Activated CD4-positive, alpha-beta memory T cell treated with anti-CD3 and anti-CD28 coated beads, Interleukin-2, amount 10 ng/mL, durations not matched to agents 7 days and 5 days (primary cell): ENCODE measurements around the gene SLCO2A1. TPM values are rescaled to one million over a fixed set of nuclear protein-coding genes. Genes with fewer than 3 reads are reported as not detected.

Experiments used
- CTCF ChIA-PET: fragments of 350-600 bp; sonication (Branson Sonifier 250); formaldehyde crosslinking; loops from one replicate; lab custom pipeline; 2021; ENCODE audit warnings: antibody characterized with exemption, inconsistent platforms; lab: Charles Lee
- POLR2A ChIA-PET: fragments of 350-600 bp; sonication (Branson Sonifier 250); formaldehyde crosslinking; loops from one replicate; lab custom pipeline; 2021; ENCODE audit warnings: antibody characterized with exemption; lab: Charles Lee
- DNase-seq: peaks from one replicate; pipeline ENCODE4 v3.0.0-alpha.2; 2020
- H3K27ac Mint-ChIP-seq: one replicate; pipeline ENCODE4 v1.8.0; 2021; ENCODE audit warnings: mild to moderate bottlenecking, mixed read lengths
- H3K27me3 Mint-ChIP-seq: one replicate; pipeline ENCODE4 v1.8.0; 2021; ENCODE audit warnings: mixed read lengths
- H3K36me3 Mint-ChIP-seq: one replicate; pipeline ENCODE4 v1.8.0; 2021; ENCODE audit warnings: low read depth, mixed read lengths
- H3K4me1 Mint-ChIP-seq: one replicate; pipeline ENCODE4 v1.8.0; 2021; ENCODE audit warnings: mixed read lengths
- H3K4me3 Mint-ChIP-seq: one replicate; pipeline ENCODE4 v1.8.0; 2021; ENCODE audit warnings: mild to moderate bottlenecking, mixed read lengths
- H3K9me3 Mint-ChIP-seq: one replicate; pipeline ENCODE4 v1.8.0; 2021; ENCODE audit warnings: mixed read lengths
- total RNA-seq, 2 experiments: library from RNA; stranded (reverse); gene quantifications; one replicate each; pipeline ENCODE4 v1.2.3, GENCODE V29; 2021

SLCO2A1 gene
- total RNA-seq, 2 experiments from 2014 or later: not detected

- CTCF ChIA-PET: no interaction called here
- no peaks in the 10 kb centered on the region for H3K9me3 Mint-ChIP-seq
- no peak overlapping the region for H3K27ac Mint-ChIP-seq
- no peak overlapping the region for H3K4me3 Mint-ChIP-seq
- H3K4me1 Mint-ChIP-seq: peaks cover 4% of the 10 kb centered on the region
- DNase-seq: no peak
- POLR2A ChIA-PET: interaction anchor here (1.3 kb wide), 1 partner anchor 14 kb away, joined by 3 read pairs; no protein-coding TSS in a partner anchor
- peaks cover 36% of the 10 kb centered on the region for H3K27me3 Mint-ChIP-seq
- H3K36me3 Mint-ChIP-seq: no peaks in the 10 kb centered on the region
These were observed 137.9 kb downstream of the SLCO2A1 start for GRCh38 chr3:133891662-133892378.

GRCh38 chr3:133890972-133891644 lies 138.6 kb downstream of the SLCO2A1 start:
- Mint-ChIP-seq H3K4me3 (no peak overlapping the region), H3K36me3 (no peaks in the 10 kb centered on the region), H3K9me3 (no peaks in the 10 kb centered on the region), H3K27me3 (peaks cover 29% of the 10 kb centered on the region), H3K4me1 (peaks cover 2% of the 10 kb centered on the region), H3K27ac (no peak overlapping the region)
- ChIA-PET CTCF (no interaction called here), POLR2A (interaction anchor here (1.3 kb wide), 1 partner anchor 15 kb away, joined by 3 read pairs; no protein-coding TSS in a partner anchor)
- DNase-seq: no peak

DNA sequence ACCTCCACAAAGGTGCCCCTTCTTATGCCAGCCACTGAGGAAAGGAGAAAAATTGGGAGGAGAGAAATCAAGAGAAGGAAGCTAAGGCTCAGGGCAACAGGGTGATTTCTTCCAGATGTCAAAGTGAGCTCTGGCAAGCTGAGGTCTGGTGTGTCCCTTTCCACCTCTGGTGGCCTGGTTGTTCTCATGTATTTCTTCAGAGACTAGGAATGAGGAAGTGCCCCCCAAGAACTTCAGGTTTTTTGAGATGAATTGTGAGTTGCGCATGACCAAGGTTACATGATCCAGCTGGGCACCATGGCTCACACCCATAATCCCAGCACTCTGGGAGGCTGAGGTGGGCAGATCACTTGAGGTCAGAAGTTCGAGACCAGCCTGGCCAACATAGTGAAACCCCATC lies 139.7 kb downstream of the SLCO2A1 start:
- DNase-seq: no peak
- Mint-ChIP-seq H3K4me3 (no peak overlapping the region), H3K9me3 (no peaks in the 10 kb centered on the region), H3K27ac (no peak overlapping the region), H3K4me1 (no peaks in the 10 kb centered on the region), H3K27me3 (peaks cover 23% of the 10 kb centered on the region), H3K36me3 (no peaks in the 10 kb centered on the region)
- ChIA-PET CTCF (no interaction called here), POLR2A (no interaction called here)

DNA sequence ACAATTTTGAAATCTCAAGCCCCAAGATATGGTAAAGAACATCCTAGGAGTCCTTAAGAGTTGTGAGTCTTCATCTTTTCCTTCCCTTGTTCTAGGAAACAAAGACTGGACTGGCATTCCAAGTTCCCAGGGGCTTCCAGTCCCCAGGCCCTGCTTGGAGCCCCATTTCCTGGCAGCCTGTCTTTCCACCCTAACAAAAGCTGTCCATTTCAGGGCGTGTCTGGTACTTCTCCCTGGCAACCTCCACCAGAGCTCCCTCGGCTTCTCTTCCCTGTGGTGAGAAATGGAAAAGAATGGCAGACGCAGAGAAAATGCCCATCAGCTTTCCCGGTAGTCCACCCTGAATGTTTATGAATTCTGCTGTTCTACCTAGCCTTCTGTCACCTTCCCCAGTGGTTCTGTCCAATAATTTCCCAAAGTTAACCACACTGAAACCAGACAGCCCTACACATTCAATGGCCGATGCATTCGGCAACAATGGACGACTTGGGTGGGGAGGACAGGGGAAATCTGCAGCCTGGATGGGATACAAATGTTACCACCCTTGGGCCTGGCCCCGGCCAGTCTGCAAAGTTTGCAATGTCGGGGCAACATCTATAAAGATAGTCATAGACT lies 140.9 kb downstream of the SLCO2A1 start:
- Mint-ChIP-seq H3K27me3 (peaks cover 15% of the 10 kb centered on the region), H3K4me3 (no peak overlapping the region), H3K36me3 (no peaks in the 10 kb centered on the region), H3K27ac (no peak overlapping the region), H3K9me3 (no peaks in the 10 kb centered on the region), H3K4me1 (no peaks in the 10 kb centered on the region)
- no peak for DNase-seq
- ChIA-PET CTCF (no interaction called here), POLR2A (interaction anchor here (1.1 kb wide), 1 partner anchor 9 kb away, joined by 3 read pairs; no protein-coding TSS in a partner anchor)

GRCh38 chr3:133887803-133888703 lies 141.7 kb downstream of the SLCO2A1 start:
- POLR2A ChIA-PET: interaction anchor here (1.1 kb wide), 1 partner anchor 8 kb away, joined by 3 read pairs; no protein-coding TSS in a partner anchor
- peaks cover 7% of the 10 kb centered on the region for H3K27me3 Mint-ChIP-seq
- H3K36me3 Mint-ChIP-seq: no peaks in the 10 kb centered on the region
- no peaks in the 10 kb centered on the region for H3K9me3 Mint-ChIP-seq
- H3K4me1 Mint-ChIP-seq: peaks cover 4% of the 10 kb centered on the region
- H3K27ac Mint-ChIP-seq: no peak overlapping the region
- no peak for DNase-seq
- H3K4me3 Mint-ChIP-seq: no peak overlapping the region
- CTCF ChIA-PET: no interaction called here

DNA sequence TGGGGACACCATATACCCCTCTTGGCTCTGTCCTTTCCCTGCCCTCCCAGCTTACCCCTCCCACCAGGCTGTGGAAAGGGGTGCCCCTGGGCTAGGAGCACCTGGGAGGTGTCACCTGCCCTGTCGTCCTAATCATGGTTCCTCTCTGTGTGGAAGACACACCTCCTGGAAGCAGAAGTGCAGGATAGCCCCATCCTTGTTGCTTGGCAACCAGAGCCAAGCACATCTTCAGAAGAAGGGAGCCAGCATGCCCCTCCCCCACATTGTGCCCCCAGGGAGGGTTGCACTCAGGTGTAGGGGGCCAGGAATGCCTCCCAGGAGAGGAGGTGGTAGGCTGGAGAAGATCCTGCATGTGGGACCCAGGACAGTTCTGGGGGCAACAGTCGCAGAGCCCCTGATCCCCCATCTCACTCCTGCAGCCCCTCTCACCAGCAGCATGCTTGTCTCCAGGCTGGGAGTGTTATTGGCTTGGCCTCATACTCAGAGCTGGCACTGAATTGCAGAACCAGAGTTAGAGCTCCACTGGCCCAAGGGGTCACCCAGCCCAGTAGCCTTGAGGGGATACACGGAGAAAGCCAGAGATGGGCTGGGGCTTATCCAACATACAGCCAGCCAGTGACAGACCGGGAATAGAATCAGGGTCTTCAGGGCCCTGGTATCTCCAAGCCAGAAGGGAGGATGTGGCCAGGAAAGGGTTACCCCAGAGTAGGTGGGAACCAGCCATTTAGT lies 142.5 kb downstream of the SLCO2A1 start:
- Mint-ChIP-seq H3K27ac (no peak overlapping the region), H3K4me3 (no peak overlapping the region), H3K9me3 (no peaks in the 10 kb centered on the region), H3K4me1 (peaks cover 11% of the 10 kb centered on the region), H3K36me3 (no peaks in the 10 kb centered on the region), H3K27me3 (peaks cover 4% of the 10 kb centered on the region)
- ChIA-PET CTCF (no interaction called here), POLR2A (no interaction called here)
- DNase-seq: no peak

DNA sequence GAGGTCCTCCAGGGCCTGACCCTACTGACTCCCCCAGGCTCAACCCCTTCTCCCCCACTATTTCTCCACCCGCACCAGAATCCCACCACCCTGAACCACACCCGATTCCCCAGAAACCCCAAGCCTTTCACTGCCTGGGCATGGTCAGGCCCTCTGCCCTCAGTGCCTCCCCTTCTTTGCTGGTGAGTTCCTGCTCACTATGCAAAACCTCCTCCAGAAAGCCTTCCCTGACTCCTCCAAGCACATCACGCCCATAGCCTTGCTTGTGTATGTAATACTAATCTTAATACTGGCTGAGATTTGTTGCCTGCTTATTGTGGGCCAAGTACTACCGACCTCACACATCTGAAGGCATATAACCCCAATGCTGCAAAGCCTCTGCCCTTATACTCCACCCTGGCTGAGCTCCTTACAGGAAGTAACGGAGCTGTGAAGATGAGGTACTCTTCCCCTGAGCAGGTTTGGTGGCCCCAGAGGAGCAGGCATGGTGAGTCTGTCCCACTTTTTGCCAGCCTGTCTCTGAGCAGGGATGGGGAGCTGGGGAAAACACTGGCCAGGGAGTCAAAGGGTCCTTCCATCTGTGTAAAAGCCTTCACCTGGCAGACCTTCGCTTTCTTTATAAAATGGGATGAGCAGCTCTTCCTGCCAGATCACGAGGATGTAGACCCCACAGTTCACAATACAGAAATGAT lies 143.5 kb downstream of the SLCO2A1 start:
- CTCF ChIA-PET: no interaction called here
- Mint-ChIP-seq H3K4me1 (peaks cover 21% of the 10 kb centered on the region), H3K9me3 (no peaks in the 10 kb centered on the region), H3K36me3 (no peaks in the 10 kb centered on the region), H3K27me3 (peaks cover 4% of the 10 kb centered on the region), H3K27ac (no peak overlapping the region), H3K4me3 (no peak overlapping the region)
- POLR2A ChIA-PET: no interaction called here
- DNase-seq: no peak

DNA sequence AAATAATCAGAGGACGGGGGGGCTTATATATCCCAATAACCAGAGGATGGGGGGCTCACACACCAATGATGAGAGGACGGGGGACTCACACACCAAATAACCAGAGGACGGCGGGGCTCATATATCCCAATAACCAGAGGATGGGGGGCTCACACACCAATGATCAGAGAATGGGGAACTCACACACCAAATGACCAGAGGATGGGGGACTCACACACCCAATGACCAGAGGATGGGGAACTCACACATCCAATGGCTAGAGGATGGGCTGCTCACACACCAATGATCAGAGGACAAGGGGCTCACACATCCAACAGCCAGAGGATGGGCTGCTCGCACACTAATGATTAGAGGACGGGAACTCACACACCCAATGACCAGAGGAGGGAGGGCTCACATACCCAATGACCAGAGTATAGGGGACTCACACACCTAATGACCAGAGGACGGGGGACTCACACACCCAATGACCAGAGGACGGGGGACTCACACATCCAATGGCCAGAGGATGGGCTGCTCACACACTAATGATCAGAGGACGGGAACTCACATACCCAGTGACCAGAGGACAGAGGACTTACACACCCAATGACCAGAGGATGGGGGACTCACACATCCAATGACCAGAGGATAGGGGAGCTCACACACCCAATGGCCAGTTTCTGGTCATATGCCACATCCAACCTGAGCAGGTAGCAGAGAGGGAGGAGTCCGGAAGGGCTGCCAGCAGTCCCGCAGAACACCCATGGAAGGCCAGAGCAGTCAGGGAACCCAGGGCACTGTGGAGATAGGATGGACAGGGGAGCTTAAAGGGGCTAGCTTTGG lies 144.6 kb downstream of the SLCO2A1 start:
- H3K9me3 Mint-ChIP-seq: no peaks in the 10 kb centered on the region
- POLR2A ChIA-PET: no interaction called here
- no peak overlapping the region for H3K4me3 Mint-ChIP-seq
- peaks cover 30% of the 10 kb centered on the region for H3K4me1 Mint-ChIP-seq
- H3K27ac Mint-ChIP-seq: no peak overlapping the region
- CTCF ChIA-PET: no interaction called here
- no peaks in the 10 kb centered on the region for H3K27me3 Mint-ChIP-seq
- no peaks in the 10 kb centered on the region for H3K36me3 Mint-ChIP-seq
- no peak for DNase-seq

DNA sequence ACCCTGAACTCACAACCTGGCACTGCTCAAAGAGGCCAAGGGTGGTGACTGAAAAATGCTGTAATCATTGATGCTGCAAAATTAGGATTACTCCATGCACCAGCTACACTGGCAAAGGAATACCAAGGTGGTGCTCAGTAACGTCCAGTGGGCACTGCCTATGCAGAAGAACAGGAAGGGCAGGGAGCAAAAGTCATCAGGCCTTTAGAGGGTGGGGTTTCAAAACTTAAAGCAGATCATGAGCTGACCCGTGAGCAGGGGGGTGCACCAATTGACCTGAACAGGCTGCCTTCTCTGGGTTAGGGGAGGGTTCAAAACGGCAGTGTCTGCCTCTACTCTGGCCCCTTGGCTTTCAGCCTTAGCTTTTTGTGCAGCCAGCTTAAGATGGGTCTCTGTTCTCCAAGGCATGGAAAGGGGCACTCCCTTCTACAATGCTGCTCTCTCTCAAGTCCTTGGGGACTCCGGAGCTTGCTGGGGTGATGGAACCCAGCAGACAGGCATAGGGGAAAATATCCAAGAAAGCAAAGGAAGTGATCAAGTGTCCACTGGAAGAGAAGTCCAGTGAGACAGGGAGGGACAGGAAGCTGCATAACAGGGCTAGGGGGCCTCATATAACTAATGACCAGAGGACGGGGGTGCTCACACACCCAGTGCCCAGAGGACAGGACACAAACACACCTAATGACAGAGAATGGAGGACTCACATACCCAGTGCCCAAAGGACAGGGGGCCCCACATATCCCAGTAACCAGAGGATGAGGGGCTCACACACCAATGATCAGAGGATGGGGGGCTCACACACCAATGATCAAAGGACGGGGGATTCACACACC lies 145.5 kb downstream of the SLCO2A1 start:
- POLR2A ChIA-PET: no interaction called here
- H3K4me1 Mint-ChIP-seq: peaks cover 34% of the 10 kb centered on the region

DNA sequence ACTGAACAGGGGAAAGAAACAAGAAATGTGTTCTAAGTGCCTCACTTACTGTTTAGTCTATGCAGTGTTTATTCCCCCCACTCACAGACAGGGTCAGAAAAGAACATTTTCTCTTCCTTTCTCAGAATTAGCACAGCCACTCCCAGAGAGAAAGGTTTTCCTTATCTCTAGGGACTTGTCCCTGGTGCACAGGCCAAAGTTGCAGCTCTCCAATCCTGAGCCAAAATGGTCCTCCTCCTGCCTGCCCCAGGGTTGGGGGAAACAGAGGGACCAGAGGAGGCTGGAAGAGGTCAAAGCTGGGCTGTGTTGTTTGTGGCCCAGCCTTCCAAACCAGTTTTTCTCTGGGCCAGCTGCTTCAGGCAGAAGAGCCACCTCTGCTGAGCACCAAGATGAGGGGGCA lies 146.1 kb downstream of the SLCO2A1 start:
- Mint-ChIP-seq H3K27ac (no peak overlapping the region), H3K36me3 (no peaks in the 10 kb centered on the region), H3K27me3 (no peaks in the 10 kb centered on the region), H3K4me3 (no peak overlapping the region), H3K9me3 (peaks cover under 1% of the 10 kb centered on the region), H3K4me1 (peaks cover 34% of the 10 kb centered on the region)
- ChIA-PET POLR2A (no interaction called here), CTCF (no interaction called here)
- no peak for DNase-seq

More for the DNA sequence above, 145.5 kb downstream of the SLCO2A1 start:
- CTCF ChIA-PET: no interaction called here
- Mint-ChIP-seq H3K4me3 (no peak overlapping the region), H3K27ac (no peak overlapping the region), H3K9me3 (no peaks in the 10 kb centered on the region), H3K36me3 (no peaks in the 10 kb centered on the region), H3K27me3 (no peaks in the 10 kb centered on the region)
- no peak for DNase-seq
